COR-L47 (cell line): ENCODE results near the gene SLC38A8.

ENCODE experiments used
- DNase-seq: peaks from one replicate; lab custom pipeline; 2025; lab: John Stamatoyannopoulos, UW

Gene SLC38A8

DNA sequence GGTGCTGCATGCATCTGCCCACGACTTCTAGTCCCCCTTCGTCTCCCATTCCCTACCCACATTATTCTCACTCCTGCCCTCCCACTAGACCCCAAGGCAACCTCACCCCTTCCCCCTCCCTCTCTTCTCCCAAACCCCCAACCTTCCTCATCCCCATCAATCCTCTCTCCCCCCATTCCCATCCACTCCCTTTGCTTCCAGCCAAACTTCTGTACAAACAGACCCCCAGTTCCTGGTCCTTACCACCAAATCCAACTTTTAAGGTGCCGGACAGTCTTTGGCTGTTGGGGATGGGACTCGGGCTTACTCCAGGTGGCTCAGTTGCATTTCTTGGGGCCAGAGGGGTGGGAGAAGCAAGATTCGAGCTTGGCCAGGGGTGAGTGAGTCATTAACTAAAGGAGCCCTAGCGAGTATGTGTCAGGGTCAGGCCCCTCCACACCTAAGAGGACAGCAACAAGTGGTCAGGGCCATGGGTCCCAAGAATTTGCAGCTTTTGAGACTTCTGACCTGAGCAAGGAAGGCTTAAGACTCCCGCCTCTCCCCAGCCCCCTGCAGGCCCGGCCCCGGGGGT lies at the start of gene SLC38A8:
SLC38A8 (minus strand) TSS at position 488 of the 571 bp plus-strand sequence. CDS start 638 bp downstream, outside the sequence.
- no peak for DNase-seq

DNA sequence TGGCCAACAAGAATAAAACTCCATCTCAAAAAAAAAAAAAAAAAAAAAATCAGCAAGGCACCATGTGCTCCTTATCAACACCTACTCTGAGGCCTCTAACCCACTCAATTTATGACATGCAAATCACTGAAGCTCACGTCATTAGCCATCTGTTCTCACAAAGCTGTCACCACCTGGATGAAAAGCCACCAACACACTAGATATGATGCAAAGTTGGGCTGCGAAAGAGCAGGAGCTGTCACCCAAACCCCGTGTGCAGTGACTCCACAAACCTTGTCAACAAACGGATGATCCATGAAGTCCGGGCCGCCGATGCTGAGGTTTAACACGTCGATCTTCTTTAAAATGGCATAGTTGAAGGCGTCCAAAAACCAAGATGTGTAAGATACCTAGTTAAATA lies 48.9 kb upstream of the SLC38A8 start:
- no peak for DNase-seq

GRCh38 chr16:84090211-84090610 lies 47.6 kb upstream of the SLC38A8 start:
- DNase-seq, result no peak

DNA sequence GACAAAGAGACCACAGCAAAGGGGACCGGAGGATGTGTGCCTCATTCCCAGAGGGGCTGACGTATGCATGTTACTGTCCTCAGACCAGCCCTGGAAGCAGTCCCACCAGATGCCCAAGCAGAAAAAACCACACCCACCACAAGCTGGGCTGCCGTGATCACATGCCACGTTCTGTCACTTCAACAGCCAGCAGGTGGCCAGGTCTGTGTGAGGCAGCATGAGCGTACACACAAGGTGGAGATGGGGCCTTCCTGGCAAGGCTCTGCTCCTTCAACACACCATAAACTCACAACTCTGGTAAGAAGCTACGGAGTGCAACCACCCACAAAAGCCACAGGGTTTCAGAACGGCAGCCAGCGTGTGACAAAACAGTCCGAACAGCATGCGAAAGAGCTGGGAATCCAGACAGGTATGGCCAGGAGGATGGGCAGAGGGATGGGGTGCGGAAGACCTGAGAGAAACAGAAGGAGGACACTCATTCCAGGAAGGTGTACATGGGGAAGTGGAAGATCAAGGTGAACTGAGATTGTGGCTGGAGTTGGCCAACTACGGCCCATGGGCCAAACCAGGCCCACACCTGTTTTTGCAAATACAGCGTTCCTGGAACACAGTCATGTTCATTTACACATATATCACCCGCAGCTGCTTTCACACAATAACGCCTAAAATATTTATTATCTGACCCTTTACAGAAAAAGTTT lies 46.2 kb upstream of the SLC38A8 start:
- no peak for DNase-seq

DNA sequence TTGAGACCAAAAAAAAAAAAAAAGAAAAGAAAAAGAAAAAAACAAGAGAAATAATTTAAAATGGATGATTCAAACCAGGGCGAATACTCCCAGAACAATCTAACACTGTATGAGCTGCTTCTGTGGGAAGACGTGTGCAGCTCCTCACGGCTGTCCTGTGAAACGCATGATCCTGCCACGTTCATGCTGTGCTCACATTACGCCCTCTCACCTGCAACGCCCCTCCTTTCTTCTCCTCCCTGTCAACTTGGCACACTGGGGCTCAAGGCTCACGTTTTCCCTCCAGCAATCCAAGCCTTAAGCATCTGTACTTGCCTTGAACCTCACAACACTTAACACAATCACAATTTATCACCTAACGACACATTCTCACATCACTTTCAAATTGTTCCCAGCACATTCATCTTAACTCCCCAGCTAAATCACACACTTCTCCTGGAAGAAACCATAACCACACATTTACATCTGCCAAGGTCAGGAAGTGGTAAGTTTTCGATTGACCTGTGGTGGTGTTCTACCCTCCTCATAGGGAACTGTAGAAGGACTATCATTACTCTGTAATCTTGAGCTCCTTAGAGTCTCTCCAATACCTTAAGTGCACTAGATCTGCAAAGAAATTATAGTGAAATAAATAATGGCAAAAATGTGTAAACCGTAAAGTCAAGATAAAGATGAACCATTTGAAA lies 45.0 kb upstream of the SLC38A8 start:
- DNase-seq, result no peak

GRCh38 chr16:84087001-84087400 lies 44.4 kb upstream of the SLC38A8 start:
- DNase-seq, result no peak

- DNase-seq, result no peak
Measured at GRCh38 chr16:84086341-84086740, 43.7 kb upstream of the SLC38A8 start.

GRCh38 chr16:84085773-84086172 lies 43.2 kb upstream of the SLC38A8 start:
- no peak for DNase-seq

GRCh38 chr16:84085271-84085667 lies 42.7 kb upstream of the SLC38A8 start:
- no peak for DNase-seq

DNA sequence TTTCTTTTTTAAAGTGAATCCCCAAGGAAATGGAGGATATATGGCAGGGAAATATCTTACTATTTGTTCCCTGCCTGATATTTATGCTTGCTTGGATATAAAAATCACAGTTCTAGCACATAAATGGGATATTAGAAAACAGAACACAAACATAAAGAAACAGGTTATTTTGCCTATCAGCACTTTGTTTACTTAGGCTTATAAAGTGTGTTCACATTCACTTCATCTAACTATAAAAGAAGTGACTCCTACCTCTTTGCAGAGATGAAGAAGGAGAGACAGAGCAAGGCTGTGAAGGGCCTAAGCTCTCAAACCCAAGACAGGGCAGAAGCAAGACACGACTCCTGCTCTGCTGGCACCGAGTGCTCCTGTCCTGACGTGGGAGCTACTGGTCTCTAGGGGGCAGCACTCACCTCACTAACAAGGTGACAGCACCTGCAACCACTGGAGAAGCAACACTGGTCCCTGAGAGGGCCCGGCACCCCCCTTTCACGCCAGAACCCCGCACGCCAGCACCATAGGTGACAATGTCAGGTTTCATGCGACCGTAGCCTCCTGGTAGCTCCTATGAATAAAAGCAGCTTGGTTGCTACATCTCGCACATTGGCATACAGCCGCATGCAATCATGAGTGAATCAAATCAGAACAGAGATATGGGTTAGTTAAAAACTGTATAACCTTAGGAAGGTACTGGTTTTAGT lies 42.1 kb upstream of the SLC38A8 start:
- peak; percentile 46 for DNase-seq

DNA sequence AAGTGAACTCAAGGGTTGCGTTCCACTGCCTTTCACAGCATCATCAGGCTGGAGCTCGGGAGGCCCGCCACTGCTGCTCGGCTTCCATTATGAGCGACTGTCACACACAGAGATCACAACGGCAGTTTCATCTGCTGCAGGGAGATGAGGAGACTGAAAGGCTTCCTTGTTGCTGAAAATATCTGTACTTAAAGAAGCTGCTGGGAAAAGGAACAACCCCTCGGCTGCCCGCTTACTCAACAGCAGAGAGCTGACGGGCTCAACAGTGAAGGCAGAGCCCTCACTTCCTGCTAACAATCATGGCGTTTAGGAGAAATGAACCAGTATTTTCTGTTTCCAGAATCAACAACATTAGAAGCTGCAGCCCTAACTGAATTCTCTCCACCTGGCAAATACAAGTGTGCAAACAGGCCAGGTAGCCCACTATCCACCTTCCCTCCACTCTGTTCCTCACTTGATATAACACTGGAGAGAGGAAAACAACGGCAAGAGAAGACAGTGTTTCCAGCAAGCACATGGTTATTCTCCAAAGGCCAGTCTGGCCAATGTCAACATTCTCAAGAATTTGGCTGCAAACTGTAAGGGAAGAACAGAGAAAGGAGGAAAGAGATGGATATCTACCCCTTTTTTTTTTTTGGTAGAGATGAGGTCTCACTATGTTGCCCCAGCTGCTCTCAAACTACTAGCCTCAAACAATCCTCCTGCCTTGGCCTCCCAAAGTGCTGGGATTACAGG lies 40.4 kb upstream of the SLC38A8 start:
- DNase-seq, result no peak

DNA sequence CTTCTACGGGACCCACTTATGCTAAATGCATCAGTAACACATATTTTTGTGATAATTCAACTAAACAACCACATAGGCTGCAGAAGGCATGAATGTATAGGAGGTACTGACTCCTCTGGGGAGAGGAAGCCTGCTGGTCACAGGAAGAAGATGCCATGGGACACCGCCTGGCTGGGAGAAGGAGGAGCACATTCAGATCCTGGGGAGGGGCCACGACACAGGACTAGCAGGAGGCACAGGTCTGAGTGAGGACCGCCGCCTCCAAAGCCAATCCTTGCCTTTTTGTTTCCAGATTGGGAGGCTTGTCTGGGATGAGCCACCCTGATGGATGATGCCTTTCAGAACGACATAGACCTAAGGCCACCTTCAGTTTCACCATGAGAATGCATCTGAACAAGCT lies 39.5 kb upstream of the SLC38A8 start:
- DNase-seq, result no peak

GRCh38 chr16:84081446-84081989 lies 38.9 kb upstream of the SLC38A8 start:
- no peak for DNase-seq

- DNase-seq, result no peak
Measured at GRCh38 chr16:84080813-84081212, 38.2 kb upstream of the SLC38A8 start.

DNA sequence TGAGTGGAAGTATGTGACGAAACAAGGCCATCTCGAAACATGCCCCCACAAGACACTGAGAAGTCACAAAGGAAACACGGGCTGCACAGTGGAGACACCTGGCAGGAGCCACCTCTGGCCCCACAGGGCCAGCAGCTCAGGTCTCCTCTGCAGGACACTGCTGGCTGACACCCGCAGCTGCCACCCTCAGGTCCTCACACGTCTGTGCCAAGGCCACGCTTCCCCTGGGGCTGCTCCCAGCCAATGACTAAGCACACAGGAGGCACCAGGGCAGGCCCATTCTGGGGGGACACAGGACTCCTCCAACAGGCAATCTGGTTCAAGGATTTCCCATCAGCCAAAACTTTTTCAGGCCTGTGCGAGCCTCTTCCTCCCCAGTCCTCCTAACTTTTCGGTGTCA lies 37.8 kb upstream of the SLC38A8 start:
- no peak for DNase-seq

GRCh38 chr16:84079664-84080063 lies 37.1 kb upstream of the SLC38A8 start:
- DNase-seq, result no peak

DNA sequence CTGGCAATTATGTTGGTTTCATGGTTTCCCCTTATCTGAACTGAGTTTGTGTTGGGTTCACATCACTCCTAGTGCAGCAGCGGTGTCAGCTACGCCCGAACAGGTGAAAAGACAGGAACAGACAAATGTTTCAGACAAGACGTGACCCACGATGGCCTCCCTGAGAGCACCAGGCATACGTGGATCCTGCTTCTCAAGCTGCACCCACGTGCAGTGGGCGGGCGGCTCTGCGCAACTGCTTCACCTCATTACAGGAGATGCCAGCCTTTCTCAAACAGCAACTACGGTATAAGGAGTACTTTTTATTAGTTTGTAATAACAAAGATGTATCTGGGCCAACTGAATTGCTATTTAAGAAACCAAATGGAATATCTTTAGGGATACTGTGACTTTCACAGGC lies 32.8 kb upstream of the SLC38A8 start:
- DNase-seq, result no peak

DNA sequence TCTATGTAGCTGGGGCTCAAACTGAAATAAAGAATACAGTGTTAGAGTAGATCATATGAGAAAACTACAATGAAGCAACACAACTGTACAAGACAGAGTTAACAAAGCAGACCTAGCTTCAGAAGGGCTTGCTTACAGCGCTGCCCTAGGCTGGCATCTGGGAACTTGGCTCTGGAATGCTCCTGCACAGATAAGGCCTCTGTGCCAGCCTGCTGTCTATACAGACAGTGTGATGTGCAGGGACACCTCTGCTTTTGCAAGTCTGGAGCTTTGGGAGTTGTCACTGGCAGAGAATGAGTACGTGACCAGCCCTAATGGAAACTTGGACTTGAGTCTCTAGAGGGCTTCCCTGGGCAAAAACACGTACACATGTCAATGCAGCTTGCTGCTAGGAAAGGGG lies 32.1 kb upstream of the SLC38A8 start:
- no peak for DNase-seq

- DNase-seq, result no peak
Measured at GRCh38 chr16:84072014-84072413, 29.4 kb upstream of the SLC38A8 start.

DNA sequence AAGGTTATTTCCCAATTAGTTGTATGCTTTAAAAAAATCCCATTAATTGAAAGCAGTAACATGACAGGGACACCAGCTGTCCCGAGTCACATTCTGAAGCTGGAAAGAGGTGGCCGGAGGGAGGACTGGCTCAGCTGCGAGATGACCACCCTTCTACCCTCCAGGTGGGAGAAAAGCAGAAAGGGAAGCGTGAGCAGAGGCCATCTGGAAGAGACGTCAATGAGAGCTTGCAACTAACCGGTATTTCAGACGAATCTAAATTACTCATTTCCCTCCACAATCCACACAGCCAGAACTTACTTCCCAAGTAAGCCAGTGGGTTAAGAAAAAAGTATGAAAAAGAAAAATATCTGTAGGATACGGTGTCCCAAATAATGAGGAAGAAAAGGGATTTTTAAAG lies 28.5 kb upstream of the SLC38A8 start:
- no peak for DNase-seq

- DNase-seq, result no peak
Measured at GRCh38 chr16:84069540-84069939, 26.9 kb upstream of the SLC38A8 start.
